ENCODE data around the gene ATG7. TPM values are rescaled to one million over a fixed set of nuclear protein-coding genes. Genes with fewer than 3 reads are reported as not detected.
"Not testable (repeated sequence)": the region's sequence is repeated elsewhere in the genome, so short reads cannot be mapped to it uniquely, and the experiment has no call there.

ATG7 gene
- total RNA-seq, 1 donor: 131 TPM

DNA sequence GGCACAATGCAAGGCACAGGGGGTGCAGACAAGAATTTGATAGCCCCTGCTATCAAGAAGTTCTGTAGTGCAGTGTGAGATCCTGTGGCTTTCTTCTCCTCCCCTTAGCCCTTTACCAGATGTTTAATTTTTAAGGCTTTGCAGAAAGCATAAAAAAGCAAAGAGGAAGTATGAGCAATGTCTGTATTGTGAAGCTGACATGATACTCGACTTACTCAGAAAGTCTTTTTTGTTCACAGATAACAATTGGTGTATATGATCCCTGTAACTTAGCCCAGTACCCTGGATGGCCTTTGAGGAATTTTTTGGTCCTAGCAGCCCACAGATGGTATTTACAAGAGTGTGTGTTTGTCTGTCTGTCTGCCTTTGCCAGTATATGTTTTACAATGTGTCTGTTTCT, 58.9 kb downstream of the ATG7 start:
- no peak overlapping the region for H3K4me3 ChIP-seq (ENCODE audit: low read depth, low read length)
- peak; percentile 34 for DNase-seq (ENCODE audit: low read depth)
- TF ChIP-seq, protein P1, sequence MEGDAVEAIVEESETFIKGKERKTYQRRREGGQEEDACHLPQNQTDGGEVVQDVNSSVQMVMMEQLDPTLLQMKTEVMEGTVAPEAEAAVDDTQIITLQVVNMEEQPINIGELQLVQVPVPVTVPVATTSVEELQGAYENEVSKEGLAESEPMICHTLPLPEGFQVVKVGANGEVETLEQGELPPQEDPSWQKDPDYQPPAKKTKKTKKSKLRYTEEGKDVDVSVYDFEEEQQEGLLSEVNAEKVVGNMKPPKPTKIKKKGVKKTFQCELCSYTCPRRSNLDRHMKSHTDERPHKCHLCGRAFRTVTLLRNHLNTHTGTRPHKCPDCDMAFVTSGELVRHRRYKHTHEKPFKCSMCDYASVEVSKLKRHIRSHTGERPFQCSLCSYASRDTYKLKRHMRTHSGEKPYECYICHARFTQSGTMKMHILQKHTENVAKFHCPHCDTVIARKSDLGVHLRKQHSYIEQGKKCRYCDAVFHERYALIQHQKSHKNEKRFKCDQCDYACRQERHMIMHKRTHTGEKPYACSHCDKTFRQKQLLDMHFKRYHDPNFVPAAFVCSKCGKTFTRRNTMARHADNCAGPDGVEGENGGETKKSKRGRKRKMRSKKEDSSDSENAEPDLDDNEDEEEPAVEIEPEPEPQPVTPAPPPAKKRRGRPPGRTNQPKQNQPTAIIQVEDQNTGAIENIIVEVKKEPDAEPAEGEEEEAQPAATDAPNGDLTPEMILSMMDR (IDR thresholded peaks at IDR 0.05; ENCODE audit: insufficient read depth, low read depth, low read length): no peak

DNA sequence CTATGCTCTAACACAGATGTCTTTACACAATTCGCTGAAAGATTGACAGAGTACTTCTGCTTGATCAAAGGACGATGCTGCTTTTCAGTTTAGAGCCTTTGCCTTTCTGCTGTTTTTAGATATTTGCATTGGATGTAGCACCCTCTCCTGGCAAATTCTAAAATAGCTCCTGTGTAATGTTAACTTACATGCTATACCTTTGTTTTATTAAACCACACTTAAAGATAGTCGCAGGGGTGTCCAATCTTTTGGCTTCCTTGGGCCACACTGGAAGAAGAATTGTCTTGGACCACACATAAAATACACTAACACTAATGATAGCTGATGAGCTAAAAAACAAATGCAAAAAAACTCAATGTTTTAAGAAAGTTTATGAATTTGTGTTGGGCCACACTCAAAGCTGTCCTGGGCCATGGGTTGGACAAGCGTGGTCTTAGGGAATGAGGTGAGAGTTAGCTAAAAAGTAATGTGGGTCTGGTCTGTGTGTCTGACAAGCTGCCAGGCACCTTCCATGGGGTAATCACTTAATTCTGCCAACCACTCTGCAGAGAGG, 62.9 kb downstream of the ATG7 start:
- peak; percentile 81 for DNase-seq (ENCODE audit: low read depth)
- H3K4me3 ChIP-seq (ENCODE audit: low read depth, low read length): no peak overlapping the region
- TF ChIP-seq, protein P1 (IDR thresholded peaks at IDR 0.05; ENCODE audit: insufficient read depth, low read depth, low read length): peak; percentile 65

DNA sequence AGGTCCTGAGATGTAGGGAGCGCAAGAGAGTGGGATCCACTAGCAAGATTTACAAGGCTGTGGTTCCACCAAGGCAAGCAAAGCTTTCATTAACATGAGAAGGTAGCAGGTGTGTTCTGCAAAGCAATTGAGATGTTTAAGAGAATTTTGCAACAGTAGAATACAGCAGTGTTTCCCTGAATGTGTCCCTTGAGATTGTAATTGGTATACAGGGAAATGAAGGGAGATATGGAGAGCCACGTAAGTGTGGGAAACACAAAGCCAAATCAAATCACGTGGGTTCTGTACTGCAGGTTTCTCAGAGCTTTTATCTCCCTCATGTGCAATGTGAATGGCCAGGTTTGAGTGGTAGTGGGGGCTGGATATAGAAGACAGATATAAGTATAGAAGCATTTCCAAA, 67.3 kb downstream of the ATG7 start:
- DNase-seq (ENCODE audit: low read depth): no peak
- TF ChIP-seq, protein P1 (IDR thresholded peaks at IDR 0.05; ENCODE audit: insufficient read depth, low read depth, low read length): no peak
- H3K4me3 ChIP-seq (ENCODE audit: low read depth, low read length): no peak overlapping the region

DNA sequence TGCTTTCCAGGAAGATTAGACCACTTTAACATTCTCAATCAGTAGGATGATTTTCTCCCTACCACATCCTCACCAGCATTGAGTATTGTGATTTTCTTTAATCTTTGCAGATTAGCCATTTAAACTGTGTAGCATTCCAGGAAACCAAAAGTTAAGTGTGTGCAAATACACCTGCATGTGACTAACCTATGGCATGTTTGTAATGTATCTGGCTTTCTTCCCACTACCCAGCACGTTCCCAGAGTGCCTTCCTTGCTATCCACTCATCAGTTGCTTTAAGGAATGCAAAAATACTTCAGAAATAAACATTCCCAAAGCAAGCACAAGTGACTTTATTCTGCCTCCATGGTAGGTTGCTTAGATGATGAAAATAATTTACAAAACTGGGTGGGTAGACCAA, 74.2 kb downstream of the ATG7 start:
- DNase-seq (ENCODE audit: low read depth): peak; percentile 40
- TF ChIP-seq, protein P1 (IDR thresholded peaks at IDR 0.05; ENCODE audit: insufficient read depth, low read depth, low read length): no peak
- no peak overlapping the region for H3K4me3 ChIP-seq (ENCODE audit: low read depth, low read length)

DNA sequence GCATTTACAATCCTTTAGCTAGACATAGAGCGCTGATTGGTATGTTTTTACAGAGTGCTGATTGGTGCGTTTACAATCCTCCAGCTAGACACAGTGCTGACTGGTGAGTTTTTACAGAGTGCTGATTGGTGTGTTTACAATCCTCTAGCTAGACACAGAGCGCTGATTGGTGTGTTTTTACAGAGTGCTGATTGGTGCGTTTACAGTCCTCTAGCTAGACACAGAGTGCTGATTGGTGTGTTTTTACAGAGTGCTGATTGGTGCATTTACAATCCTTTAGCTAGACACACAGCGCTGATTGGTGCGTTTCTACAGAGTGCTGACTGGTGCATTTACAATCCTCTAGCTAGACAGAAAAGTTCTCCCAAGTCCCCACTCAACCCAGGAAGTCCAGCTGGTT, 76.7 kb downstream of the ATG7 start:
- not testable (repeated sequence) for H3K4me3 ChIP-seq (ENCODE audit: low read depth, low read length); DNase-seq (ENCODE audit: low read depth)

DNA sequence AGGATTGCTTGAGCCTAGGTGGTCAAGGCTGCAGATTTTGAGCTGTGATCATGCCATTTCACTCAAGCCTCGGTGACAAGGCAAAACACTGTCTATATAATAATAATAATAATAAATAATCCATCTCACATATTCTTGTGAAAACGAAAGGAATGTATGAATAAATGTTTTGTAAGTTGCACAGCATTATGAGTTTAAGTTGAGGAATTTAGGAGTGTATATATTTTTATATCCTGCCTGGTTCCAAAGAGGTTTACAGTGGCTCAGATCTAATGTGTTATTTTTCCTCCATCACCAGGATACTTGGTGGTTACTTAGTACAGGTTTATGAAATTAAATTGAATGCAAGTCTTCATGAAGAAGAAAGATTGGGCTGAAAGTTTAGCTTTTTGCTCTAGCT, 77.2 kb downstream of the ATG7 start:
- H3K4me3 ChIP-seq (ENCODE audit: low read depth, low read length): no peak overlapping the region
- no peak for DNase-seq (ENCODE audit: low read depth)
- TF ChIP-seq, protein P1 (IDR thresholded peaks at IDR 0.05; ENCODE audit: insufficient read depth, low read depth, low read length): no peak

DNA sequence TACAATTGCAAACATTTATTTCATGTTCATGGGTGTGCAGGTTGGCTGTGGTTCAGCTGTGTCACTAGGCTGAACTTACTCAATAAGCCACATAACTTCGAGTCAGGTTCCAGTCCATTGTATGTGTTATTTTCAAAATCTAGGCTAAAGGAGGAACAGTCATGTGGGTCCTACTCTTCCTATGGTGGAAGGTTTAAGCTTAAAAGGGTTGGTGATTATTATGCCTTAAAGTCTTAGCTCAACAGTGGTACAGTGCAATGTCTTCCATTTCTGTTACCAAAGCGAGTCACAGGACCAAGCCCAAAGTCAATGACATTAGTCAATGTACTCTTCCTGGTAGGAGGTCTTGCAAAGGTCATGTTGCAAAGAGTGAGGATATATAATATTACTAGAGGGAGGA, 78.2 kb downstream of the ATG7 start:
- no peak overlapping the region for H3K4me3 ChIP-seq (ENCODE audit: low read depth, low read length)
- TF ChIP-seq, protein P1 (IDR thresholded peaks at IDR 0.05; ENCODE audit: insufficient read depth, low read depth, low read length): no peak
- DNase-seq (ENCODE audit: low read depth): no peak

Data from fibroblast of villous mesenchyme (primary cell).